Measurements from ENCODE around the gene TMEM59L. TPM values are rescaled to one million over a fixed set of nuclear protein-coding genes. Genes with fewer than 3 reads are reported as not detected.

TMEM59L gene
- total RNA-seq, 3 donors from 2014 or later (not counting 1 experiment from before 2014, with no cell fraction given): not detected

- intact Hi-C loops (cut with micrococcal nuclease): no loop called here
- Histone ChIP-seq H3K36me3 (ENCODE audit: control insufficient read depth, insufficient read depth, low read length) (no peaks in the 10 kb centered on the region), H3K4me3 (ENCODE audit: low read length) (no peak overlapping the region), H3K27ac (ENCODE audit: low read length) (no peak overlapping the region), H3K9me3 (ENCODE audit: control insufficient read depth, insufficient read depth, low read length) (no peaks in the 10 kb centered on the region), H3K27me3 (ENCODE audit: control insufficient read depth, insufficient read depth, low read length) (no peaks in the 10 kb centered on the region), H3K4me1 (ENCODE audit: control insufficient read depth, insufficient read depth, low read length) (peaks cover 10% of the 10 kb centered on the region)
- no peak for ATAC-seq
- DNase-seq: no peak
- TF ChIP-seq CTCF (IDR thresholded peaks at IDR 0.05): no peak
- 89% methylated on average over 15 of the region's 19 CpGs for WGBS (ENCODE audit: insufficient coverage)
- Mint-ChIP-seq H3K36me3 (no peaks in the 10 kb centered on the region), H3K27ac (no peak overlapping the region), H3K9me3 (peaks cover 0 to 4% of the 10 kb centered on the region in 2 donors), H3K27me3 (ENCODE audit: low read depth in 2 of 2) (no peaks in the 10 kb centered on the region), H3K4me1 (peaks cover 24 to 46% of the 10 kb centered on the region in 2 donors), H3K4me3 (no peak overlapping the region)
These were observed 43.8 kb downstream of the TMEM59L start for GRCh38 chr19:18656337-18657086.

- no peak for TF ChIP-seq CTCF (IDR thresholded peaks at IDR 0.05)
- peak overlapping the region in 1 of 2 donors; percentile 10 for H3K27ac Mint-ChIP-seq
These were observed 45.1 kb downstream of the TMEM59L start for GRCh38 chr19:18657590-18658365.

GRCh38 chr19:18658366-18658855 is 45.7 kb downstream of the TMEM59L start:
- Mint-ChIP-seq H3K27ac (peak overlapping the region in 1 of 2 donors; percentile 10), H3K27me3 (ENCODE audit: low read depth in 2 of 2) (no peaks in the 10 kb centered on the region), H3K9me3 (peaks cover 0 to 4% of the 10 kb centered on the region in 2 donors), H3K36me3 (no peaks in the 10 kb centered on the region), H3K4me3 (no peak overlapping the region), H3K4me1 (peaks cover 26 to 48% of the 10 kb centered on the region in 2 donors)
- DNase-seq (no peak), ATAC-seq (no peak)
- no peak overlapping the region for H3K27ac ChIP-seq (ENCODE audit: low read length)
- peaks cover 3% of the 10 kb centered on the region for H3K36me3 ChIP-seq (ENCODE audit: control insufficient read depth, insufficient read depth, low read length)
- TF ChIP-seq CTCF (IDR thresholded peaks at IDR 0.05): no peak
- no peaks in the 10 kb centered on the region for H3K9me3 ChIP-seq (ENCODE audit: control insufficient read depth, insufficient read depth, low read length)
- 89% methylated on average over 4 of the region's 4 CpGs for WGBS (ENCODE audit: insufficient coverage)
- H3K27me3 ChIP-seq (ENCODE audit: control insufficient read depth, insufficient read depth, low read length): no peaks in the 10 kb centered on the region
- intact Hi-C loops (cut with micrococcal nuclease): no loop called here
- H3K4me3 ChIP-seq (ENCODE audit: low read length): no peak overlapping the region
- peaks cover 10% of the 10 kb centered on the region for H3K4me1 ChIP-seq (ENCODE audit: control insufficient read depth, insufficient read depth, low read length)

More at GRCh38 chr19:18657590-18658365, 45.1 kb downstream of the TMEM59L start:
- Histone ChIP-seq H3K27me3 (ENCODE audit: control insufficient read depth, insufficient read depth, low read length) (no peaks in the 10 kb centered on the region), H3K4me3 (ENCODE audit: low read length) (no peak overlapping the region), H3K9me3 (ENCODE audit: control insufficient read depth, insufficient read depth, low read length) (no peaks in the 10 kb centered on the region), H3K27ac (ENCODE audit: low read length) (no peak overlapping the region), H3K4me1 (ENCODE audit: control insufficient read depth, insufficient read depth, low read length) (peaks cover 10% of the 10 kb centered on the region), H3K36me3 (ENCODE audit: control insufficient read depth, insufficient read depth, low read length) (peaks cover 3% of the 10 kb centered on the region)
- ATAC-seq (no peak), DNase-seq (no peak)
- peaks cover 0 to 4% of the 10 kb centered on the region in 2 donors for H3K9me3 Mint-ChIP-seq
- H3K36me3 Mint-ChIP-seq: no peaks in the 10 kb centered on the region
- H3K4me3 Mint-ChIP-seq: no peak overlapping the region
- H3K27me3 Mint-ChIP-seq (ENCODE audit: low read depth in 2 of 2): no peaks in the 10 kb centered on the region
- 79% methylated on average over 20 of the region's 20 CpGs for WGBS (ENCODE audit: insufficient coverage)
- peaks cover 26 to 42% of the 10 kb centered on the region in 2 donors for H3K4me1 Mint-ChIP-seq
- intact Hi-C loops (cut with micrococcal nuclease): no loop called here

Measured in natural killer cell (primary cell).